OCI-LY7 (cell line): ENCODE results near the gene CCDC15.

ENCODE experiments used
- CTCF ChIP-seq: fragments of 200-600 bp; sonication (generic); conservative IDR thresholded peaks from 2 replicates; pipeline ENCODE4 v1.5.1; 2014; ENCODE audit warnings: mild to moderate bottlenecking, antibody characterized with exemption, low read length, moderate library complexity, mixed read lengths
- EZH2phosphoT487 ChIP-seq: fragments of 200-600 bp; sonication (generic); IDR thresholded peaks from 2 replicates; pipeline ENCODE4 v1.6.1; 2018; ENCODE audit warnings: low read depth, borderline replicate concordance, mild to moderate bottlenecking, mixed run types, antibody characterized with exemption, low read length, moderate library complexity, mixed read lengths

- TF ChIP-seq CTCF (no peak), EZH2phosphoT487 (no peak)
Observed at GRCh38 chr11:124941703-124942102, 12.3 kb upstream of the CCDC15 start.
